ENCODE measurements around the gene PDZRN4. TPM values are rescaled to one million over a fixed set of nuclear protein-coding genes. Genes with fewer than 3 reads are reported as not detected.

PDZRN4 gene
- total RNA-seq, 1 donor, result not detected

DNA sequence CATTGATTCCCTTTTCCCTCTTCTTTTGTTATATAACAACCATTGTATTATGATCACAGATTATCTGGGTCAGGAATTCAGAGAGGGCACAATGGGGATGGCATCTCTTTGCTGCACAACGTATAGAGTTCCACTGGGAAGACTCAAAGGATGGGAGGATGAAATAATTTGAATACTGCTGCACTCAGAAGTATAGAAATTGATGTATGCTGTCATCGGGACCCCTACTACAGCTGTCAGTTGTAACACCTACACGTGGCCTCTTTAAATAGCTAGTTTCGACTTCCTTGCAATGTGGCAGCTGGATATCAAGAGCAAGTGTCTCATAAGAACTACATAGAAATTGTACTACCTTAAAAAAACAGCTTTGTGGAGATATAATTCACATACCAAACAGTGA lies 408.1 kb downstream of the PDZRN4 start:
- H3K27ac ChIP-seq (ENCODE audit: low read depth, low read length), result no peak overlapping the region
- H3K4me3 ChIP-seq (ENCODE audit: insufficient read depth, low read length), result no peak overlapping the region
- H3K27me3 ChIP-seq (ENCODE audit: insufficient read depth, low read length), result no peaks in the 10 kb centered on the region
- no peak overlapping the region for H3K4me2 ChIP-seq (ENCODE audit: insufficient read depth, low read length)
- H3K9me3 ChIP-seq (ENCODE audit: low read depth, low read length), result no peaks in the 10 kb centered on the region
- H3K4me1 ChIP-seq (ENCODE audit: insufficient read depth, low read length), result no peaks in the 10 kb centered on the region
- H3K36me3 ChIP-seq (ENCODE audit: insufficient read depth, low read length), result no peaks in the 10 kb centered on the region
- H4K20me1 ChIP-seq (ENCODE audit: insufficient read depth, low read length), result no peaks in the 10 kb centered on the region
- H2AFZ ChIP-seq (ENCODE audit: low read length), result no peak overlapping the region
- TF ChIP-seq, protein P1, sequence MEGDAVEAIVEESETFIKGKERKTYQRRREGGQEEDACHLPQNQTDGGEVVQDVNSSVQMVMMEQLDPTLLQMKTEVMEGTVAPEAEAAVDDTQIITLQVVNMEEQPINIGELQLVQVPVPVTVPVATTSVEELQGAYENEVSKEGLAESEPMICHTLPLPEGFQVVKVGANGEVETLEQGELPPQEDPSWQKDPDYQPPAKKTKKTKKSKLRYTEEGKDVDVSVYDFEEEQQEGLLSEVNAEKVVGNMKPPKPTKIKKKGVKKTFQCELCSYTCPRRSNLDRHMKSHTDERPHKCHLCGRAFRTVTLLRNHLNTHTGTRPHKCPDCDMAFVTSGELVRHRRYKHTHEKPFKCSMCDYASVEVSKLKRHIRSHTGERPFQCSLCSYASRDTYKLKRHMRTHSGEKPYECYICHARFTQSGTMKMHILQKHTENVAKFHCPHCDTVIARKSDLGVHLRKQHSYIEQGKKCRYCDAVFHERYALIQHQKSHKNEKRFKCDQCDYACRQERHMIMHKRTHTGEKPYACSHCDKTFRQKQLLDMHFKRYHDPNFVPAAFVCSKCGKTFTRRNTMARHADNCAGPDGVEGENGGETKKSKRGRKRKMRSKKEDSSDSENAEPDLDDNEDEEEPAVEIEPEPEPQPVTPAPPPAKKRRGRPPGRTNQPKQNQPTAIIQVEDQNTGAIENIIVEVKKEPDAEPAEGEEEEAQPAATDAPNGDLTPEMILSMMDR (IDR thresholded peaks at IDR 0.05; ENCODE audit: extremely low read depth, low read depth, low read length), result no peak
- H3K79me2 ChIP-seq (ENCODE audit: insufficient read depth, low read length), result no peaks in the 10 kb centered on the region
- DNase-seq (ENCODE audit: insufficient read length, low spot score, missing footprints), result no peak

DNA sequence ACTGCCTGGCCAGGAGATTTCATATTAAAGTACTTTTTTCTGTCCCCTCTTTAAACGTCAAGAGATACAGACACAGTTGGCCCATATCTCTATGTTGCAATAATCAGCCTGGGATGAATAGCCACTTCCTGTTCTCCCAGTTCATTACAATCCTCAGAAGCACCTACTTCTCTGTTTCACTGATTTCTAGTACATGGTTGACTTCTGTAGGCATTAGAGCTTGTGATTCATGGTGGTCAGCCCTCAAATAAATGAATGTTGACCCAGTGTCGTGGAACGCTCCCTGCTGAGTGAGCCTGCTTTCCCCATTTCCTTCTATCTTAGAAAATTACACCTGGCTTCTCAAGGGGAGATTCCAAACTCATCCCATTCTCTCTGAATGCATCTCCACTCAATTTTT lies 416.7 kb downstream of the PDZRN4 start:
- Histone ChIP-seq H3K9me3 (ENCODE audit: low read depth, low read length) (peaks cover 3% of the 10 kb centered on the region), H4K20me1 (ENCODE audit: insufficient read depth, low read length) (no peaks in the 10 kb centered on the region), H3K79me2 (ENCODE audit: insufficient read depth, low read length) (no peaks in the 10 kb centered on the region), H3K27ac (ENCODE audit: low read depth, low read length) (no peak overlapping the region), H3K4me2 (ENCODE audit: insufficient read depth, low read length) (no peak overlapping the region), H2AFZ (ENCODE audit: low read length) (no peak overlapping the region), H3K4me3 (ENCODE audit: insufficient read depth, low read length) (no peak overlapping the region), H3K27me3 (ENCODE audit: insufficient read depth, low read length) (no peaks in the 10 kb centered on the region), H3K4me1 (ENCODE audit: insufficient read depth, low read length) (no peaks in the 10 kb centered on the region), H3K36me3 (ENCODE audit: insufficient read depth, low read length) (no peaks in the 10 kb centered on the region)
- no peak for DNase-seq (ENCODE audit: insufficient read length, low spot score, missing footprints)
- TF ChIP-seq, protein P1 (IDR thresholded peaks at IDR 0.05; ENCODE audit: extremely low read depth, low read depth, low read length), result no peak

DNA sequence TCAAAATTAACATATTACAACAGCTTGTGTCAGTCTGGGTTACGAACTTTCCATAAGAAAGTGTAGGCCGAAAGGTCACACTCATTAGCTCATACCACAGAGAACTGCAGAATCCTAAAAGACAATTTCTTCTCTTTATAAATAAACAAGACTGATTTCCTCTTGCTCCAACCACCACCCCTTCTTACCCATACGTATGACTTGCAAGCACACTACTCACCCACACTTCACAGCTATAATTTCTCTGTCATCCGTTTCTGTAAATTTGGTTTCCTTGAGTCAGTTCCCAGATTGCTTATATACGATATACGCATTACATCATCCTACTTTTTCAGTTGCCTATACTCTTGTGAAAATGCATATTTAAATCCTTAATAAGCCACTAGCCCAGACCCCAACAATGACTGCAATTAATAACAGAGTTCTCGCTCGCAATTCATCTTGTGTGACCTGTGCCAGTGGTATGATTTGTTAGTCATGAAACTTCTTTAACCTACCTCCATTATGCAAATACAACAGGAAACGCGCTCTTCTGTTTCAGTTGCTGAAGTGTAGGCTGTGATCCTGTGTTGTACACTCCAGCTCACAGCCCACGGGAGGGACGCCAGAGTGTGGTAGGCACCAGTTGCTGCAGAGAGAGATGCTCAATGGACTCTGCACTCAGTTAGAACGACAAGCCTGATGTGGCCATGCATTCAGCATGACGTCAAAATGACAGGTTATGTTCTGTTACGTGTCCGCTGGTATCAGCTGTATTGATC lies 417.6 kb downstream of the PDZRN4 start:
- Histone ChIP-seq H3K4me2 (ENCODE audit: insufficient read depth, low read length) (no peak overlapping the region), H3K4me1 (ENCODE audit: insufficient read depth, low read length) (no peaks in the 10 kb centered on the region), H3K27me3 (ENCODE audit: insufficient read depth, low read length) (no peaks in the 10 kb centered on the region), H2AFZ (ENCODE audit: low read length) (no peak overlapping the region), H3K9me3 (ENCODE audit: low read depth, low read length) (peaks cover 3% of the 10 kb centered on the region), H3K27ac (ENCODE audit: low read depth, low read length) (no peak overlapping the region), H3K4me3 (ENCODE audit: insufficient read depth, low read length) (no peak overlapping the region), H3K79me2 (ENCODE audit: insufficient read depth, low read length) (no peaks in the 10 kb centered on the region), H3K36me3 (ENCODE audit: insufficient read depth, low read length) (no peaks in the 10 kb centered on the region), H4K20me1 (ENCODE audit: insufficient read depth, low read length) (no peaks in the 10 kb centered on the region)
- no peak for DNase-seq (ENCODE audit: insufficient read length, low spot score, missing footprints)
- TF ChIP-seq, protein P1 (IDR thresholded peaks at IDR 0.05; ENCODE audit: extremely low read depth, low read depth, low read length), result no peak

DNA sequence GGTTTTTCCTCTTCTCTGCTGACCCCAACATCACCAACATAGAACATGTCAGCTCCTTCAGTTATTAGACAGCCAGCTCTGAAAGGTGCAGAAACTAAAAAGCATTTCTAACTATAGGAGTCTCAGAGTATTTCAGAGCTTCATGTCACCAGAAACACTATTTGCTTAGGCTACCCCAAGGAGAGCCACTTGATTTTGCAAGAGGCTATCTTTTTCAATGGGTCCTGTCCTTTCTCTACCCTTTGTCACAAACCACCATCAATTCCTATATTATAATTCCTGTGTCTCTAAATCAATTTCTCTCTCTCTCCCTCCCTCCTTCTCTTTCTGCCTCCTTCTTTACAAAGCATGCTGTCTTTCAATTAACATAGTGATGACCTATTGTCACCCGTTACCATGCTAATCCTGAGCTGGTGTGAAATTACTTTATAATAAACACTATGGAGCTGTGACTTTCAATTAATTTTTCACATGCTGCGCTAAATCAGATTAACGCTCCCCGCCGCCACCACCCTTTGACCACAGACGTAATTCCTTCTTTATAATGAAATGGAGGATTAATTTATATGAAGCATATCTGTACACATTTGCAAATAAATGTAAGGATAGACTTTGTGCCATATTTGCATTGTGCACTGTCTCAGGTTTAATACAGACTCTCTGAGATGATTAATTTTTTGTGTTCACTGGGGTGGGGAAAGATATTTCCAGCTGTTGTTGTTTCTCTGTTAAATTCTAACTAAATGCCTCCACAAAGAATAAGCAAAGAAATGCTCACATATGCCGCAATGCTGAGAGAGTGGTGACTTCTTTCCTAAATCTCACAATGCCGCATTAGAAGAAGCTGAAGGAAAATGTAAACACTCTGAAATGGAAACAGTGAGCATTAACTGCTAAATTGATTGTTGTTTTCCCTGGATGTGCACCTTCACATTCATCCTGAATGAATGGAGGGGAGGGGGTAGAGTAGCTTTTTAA lies 418.6 kb downstream of the PDZRN4 start:
- H3K4me3 ChIP-seq (ENCODE audit: insufficient read depth, low read length), result no peak overlapping the region
- peaks cover 3% of the 10 kb centered on the region for H3K9me3 ChIP-seq (ENCODE audit: low read depth, low read length)
- no peak overlapping the region for H3K4me2 ChIP-seq (ENCODE audit: insufficient read depth, low read length)
- no peaks in the 10 kb centered on the region for H4K20me1 ChIP-seq (ENCODE audit: insufficient read depth, low read length)
- DNase-seq (ENCODE audit: insufficient read length, low spot score, missing footprints), result no peak
- H3K27me3 ChIP-seq (ENCODE audit: insufficient read depth, low read length), result no peaks in the 10 kb centered on the region
- H2AFZ ChIP-seq (ENCODE audit: low read length), result no peak overlapping the region
- no peak overlapping the region for H3K27ac ChIP-seq (ENCODE audit: low read depth, low read length)
- H3K4me1 ChIP-seq (ENCODE audit: insufficient read depth, low read length), result no peaks in the 10 kb centered on the region
- no peaks in the 10 kb centered on the region for H3K79me2 ChIP-seq (ENCODE audit: insufficient read depth, low read length)
- no peaks in the 10 kb centered on the region for H3K36me3 ChIP-seq (ENCODE audit: insufficient read depth, low read length)
- TF ChIP-seq, protein P1 (IDR thresholded peaks at IDR 0.05; ENCODE audit: extremely low read depth, low read depth, low read length), result no peak
